PFSK-1 (cell line): ENCODE measurements around the gene PAK1.

ENCODE experiments used
- FOXP2 ChIP-seq: optimal IDR thresholded peaks from 2 replicates; pipeline ENCODE3; 2011; ENCODE audit warnings: borderline replicate concordance, control low read depth, inconsistent platforms; ENCODE audit not compliant: insufficient read depth; ENCODE audit errors: extremely low read length, extremely low read depth
- POLR2AphosphoS5 ChIP-seq: IDR thresholded peaks from 2 replicates; pipeline ENCODE4 v1.6.1; 2012; ENCODE audit warnings: low read depth, mild to moderate bottlenecking, control low read depth, low read length, moderate library complexity
- SIN3A ChIP-seq: IDR thresholded peaks from 2 replicates; pipeline ENCODE4 v1.6.1; 2012; ENCODE audit warnings: mild to moderate bottlenecking, low read length, moderate library complexity, borderline replicate concordance; ENCODE audit not compliant: insufficient read depth
- TAF1 ChIP-seq: IDR thresholded peaks from 2 replicates; pipeline ENCODE4 v1.6.1; 2012; ENCODE audit warnings: low read length, control low read depth, borderline replicate concordance; ENCODE audit not compliant: insufficient read depth
- TF ChIP-seq, protein P1 (sequence below), 2 experiments: IDR thresholded peaks; 2 replicates each; pipeline versions ENCODE4 v1.6.1 to v1.8.0; 2011 to 2012; ENCODE audit warnings: low read depth in 2 of 2, low read length in 2 of 2, control low read depth in 1 of 2, inconsistent platforms in 1 of 2, mild to moderate bottlenecking in 1 of 2, moderate library complexity in 1 of 2; ENCODE audit not compliant: insufficient read depth in 1 of 2

Gene PAK1

DNA sequence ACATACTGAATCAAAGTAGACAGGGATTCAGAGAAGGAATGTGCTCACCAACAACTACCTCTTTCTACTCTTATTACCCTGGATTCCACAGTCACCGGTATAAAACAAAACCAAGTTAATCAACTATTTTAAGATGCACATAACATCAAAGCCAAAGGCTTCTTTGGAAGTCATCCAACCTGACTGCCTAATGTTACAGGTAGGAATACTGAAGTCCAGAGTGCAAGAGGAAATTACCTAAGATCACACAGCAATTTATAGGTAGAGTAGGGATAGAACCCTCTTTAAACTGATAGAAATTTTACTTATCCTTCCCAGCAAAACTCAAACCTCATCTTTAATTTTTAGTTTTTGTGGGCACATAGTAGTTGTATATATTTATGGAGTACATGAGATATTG is 76.3 kb downstream of the PAK1 start:
- TF ChIP-seq, protein P1, sequence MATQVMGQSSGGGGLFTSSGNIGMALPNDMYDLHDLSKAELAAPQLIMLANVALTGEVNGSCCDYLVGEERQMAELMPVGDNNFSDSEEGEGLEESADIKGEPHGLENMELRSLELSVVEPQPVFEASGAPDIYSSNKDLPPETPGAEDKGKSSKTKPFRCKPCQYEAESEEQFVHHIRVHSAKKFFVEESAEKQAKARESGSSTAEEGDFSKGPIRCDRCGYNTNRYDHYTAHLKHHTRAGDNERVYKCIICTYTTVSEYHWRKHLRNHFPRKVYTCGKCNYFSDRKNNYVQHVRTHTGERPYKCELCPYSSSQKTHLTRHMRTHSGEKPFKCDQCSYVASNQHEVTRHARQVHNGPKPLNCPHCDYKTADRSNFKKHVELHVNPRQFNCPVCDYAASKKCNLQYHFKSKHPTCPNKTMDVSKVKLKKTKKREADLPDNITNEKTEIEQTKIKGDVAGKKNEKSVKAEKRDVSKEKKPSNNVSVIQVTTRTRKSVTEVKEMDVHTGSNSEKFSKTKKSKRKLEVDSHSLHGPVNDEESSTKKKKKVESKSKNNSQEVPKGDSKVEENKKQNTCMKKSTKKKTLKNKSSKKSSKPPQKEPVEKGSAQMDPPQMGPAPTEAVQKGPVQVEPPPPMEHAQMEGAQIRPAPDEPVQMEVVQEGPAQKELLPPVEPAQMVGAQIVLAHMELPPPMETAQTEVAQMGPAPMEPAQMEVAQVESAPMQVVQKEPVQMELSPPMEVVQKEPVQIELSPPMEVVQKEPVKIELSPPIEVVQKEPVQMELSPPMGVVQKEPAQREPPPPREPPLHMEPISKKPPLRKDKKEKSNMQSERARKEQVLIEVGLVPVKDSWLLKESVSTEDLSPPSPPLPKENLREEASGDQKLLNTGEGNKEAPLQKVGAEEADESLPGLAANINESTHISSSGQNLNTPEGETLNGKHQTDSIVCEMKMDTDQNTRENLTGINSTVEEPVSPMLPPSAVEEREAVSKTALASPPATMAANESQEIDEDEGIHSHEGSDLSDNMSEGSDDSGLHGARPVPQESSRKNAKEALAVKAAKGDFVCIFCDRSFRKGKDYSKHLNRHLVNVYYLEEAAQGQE (IDR thresholded peaks at IDR 0.05; ENCODE audit: insufficient read depth in 1 of 2, low read depth in 2 of 2, low read length in 2 of 2) = no peak
- TF ChIP-seq POLR2AphosphoS5 (no peak), TAF1 (no peak), SIN3A (no peak), FOXP2 (no peak)

DNA sequence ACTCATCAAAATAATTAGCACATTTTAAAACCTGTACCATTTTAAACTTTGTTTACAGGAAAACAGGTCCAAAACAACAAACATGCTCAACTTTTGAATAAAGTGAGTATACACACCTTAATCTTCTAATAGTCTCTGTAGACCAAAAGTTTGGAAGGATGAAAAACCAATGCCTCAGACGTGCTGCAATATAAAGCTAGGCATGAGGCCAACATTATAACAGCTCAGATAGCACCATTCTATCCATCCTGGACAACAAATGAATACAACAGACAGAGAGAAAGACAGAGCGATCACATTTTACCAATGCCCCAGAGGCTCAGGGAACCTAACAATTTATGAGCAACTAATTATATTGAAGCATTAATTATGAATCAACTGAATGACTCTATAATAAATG is 77.0 kb downstream of the PAK1 start:
- TF ChIP-seq FOXP2 = no peak
- TF ChIP-seq, protein P1 (IDR thresholded peaks at IDR 0.05; ENCODE audit: insufficient read depth in 1 of 2, low read depth in 2 of 2, low read length in 2 of 2) = no peak
- TF ChIP-seq SIN3A = no peak
- no peak for TF ChIP-seq TAF1
- TF ChIP-seq POLR2AphosphoS5 = no peak

DNA sequence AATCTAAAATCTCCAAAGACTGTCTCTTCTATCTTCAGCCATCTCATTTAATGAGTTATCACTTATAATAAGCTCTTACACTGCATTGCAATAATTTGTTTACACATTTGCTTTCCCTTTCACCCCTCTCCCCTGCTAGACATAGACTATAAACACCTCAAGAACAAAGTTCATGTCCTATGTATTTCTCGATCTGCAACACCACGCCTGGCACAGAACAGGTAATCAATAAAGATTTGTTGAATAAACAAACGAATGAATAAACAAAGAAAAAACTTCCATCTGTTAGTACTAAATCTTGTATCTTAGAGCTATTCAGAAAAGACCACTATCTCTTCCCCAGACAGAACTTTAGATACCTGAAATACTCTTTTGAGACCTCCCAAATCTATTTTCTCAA is 77.6 kb downstream of the PAK1 start:
- TF ChIP-seq TAF1 = no peak
- TF ChIP-seq, protein P1 (IDR thresholded peaks at IDR 0.05; ENCODE audit: insufficient read depth in 1 of 2, low read depth in 2 of 2, low read length in 2 of 2) = no peak

DNA sequence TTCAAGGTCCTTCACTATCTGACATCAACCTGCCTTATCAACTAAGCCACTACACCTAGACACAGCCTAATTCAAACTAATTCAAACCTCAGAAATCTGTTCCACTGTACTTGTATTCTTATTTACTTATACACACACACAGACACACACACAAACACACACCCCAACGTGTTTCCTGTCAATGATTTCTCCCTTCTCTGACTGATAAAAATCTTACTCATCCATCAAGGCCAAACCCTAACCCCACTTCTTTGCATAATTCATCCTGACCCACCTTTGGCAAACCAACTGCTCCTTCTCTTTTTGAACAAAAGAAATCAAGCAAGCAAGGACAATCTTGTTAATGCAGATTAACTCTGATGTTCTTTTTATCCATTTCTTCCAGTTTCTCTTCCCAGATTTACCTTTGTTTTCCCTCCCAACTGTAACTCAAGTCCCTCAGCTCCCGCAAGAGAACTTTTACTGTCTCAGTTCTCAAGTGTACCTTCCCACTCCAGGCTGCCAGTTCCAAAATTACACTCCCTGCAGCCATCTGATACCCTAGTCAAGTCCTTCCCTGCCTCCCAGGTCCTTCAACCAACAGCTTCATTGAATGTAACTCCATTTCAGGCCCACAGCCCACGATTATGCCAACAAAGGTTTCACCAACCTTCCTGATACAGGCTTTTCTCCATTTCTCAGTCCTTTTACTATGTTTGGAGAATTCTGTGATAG is 78.3 kb downstream of the PAK1 start:
- TF ChIP-seq POLR2AphosphoS5 (no peak), TAF1 (no peak), FOXP2 (no peak), SIN3A (no peak)
- TF ChIP-seq, protein P1 (IDR thresholded peaks at IDR 0.05; ENCODE audit: insufficient read depth in 1 of 2, low read depth in 2 of 2, low read length in 2 of 2) = no peak

DNA sequence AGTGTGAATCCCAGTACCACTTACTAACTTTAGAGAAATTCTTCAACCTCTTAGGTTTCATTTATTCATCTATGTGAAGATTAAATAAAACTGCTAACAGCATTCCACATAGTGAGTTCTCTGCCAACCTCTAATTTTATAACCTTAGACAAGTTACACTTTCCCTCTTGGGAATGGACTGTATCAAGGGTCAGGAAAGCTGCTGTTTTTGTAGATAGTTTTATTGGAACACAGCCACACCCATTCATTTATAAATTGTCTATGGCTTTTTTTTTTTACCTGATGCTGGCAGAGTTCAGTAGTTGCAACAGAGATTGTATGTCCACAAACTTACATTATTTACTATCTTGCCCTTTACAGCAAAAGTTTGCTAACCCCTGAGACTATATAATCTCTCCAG is 81.1 kb downstream of the PAK1 start:
- TF ChIP-seq FOXP2 = no peak
- TF ChIP-seq, protein P1 (IDR thresholded peaks at IDR 0.05; ENCODE audit: insufficient read depth in 1 of 2, low read depth in 2 of 2, low read length in 2 of 2) = no peak
- no peak for TF ChIP-seq TAF1
- TF ChIP-seq POLR2AphosphoS5 = no peak
- no peak for TF ChIP-seq SIN3A
